NCI-H2029 treated with DMSO at 0.1 percent for 48 hours (cell line): ENCODE results near the gene QPCTL.
A peak's percentile ranks its signal among the peaks of the same experiment; 100 is the strongest.

Experiments used
- DNase-seq: peaks from one replicate; lab custom pipeline; 2025; lab: John Stamatoyannopoulos, UW

QPCTL gene

DNA sequence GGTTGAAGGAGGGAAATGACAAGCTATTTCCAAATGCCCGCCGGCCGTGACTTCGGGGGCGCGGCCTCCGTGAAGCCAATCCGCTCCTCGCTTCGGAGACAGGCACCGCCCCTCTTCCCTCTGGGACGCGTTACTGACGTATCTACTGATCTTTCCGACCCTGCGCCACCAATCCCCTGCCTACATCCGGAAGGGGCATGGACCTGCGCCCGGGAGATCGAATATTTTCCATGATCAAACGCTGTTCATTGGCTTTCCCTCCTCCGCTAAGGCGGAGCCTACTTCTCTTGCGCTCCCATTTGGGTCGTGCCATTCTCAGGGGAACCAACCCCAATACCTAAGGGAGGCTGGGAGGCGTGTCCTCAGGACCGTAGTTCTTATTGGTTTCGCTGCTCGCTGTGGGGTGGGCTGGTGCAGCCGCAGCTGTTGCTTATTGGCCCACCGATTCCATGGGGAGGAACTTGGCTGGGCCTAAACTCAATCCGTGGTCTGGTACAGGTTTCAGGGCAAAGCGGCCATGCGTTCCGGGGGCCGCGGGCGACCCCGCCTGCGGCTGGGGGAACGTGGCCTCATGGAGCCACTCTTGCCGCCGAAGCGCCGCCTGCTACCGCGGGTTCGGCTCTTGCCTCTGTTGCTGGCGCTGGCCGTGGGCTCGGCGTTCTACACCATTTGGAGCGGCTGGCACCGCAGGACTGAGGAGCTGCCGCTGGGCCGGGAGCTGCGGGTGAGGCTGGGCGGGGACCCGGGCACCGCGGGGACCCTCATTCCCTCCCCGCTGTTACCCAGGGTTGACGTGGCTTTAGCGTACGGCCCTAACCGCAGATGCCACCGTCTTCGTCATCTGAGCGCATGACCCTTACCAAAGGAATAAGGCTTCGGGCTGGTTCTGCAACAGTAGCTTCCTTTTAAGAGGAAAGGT lies at the start of gene QPCTL:
QPCTL (plus strand) TSS at position 480 of the 919 bp plus-strand sequence; CDS start at position 518, 38 bp downstream.
- DNase-seq, result peak; percentile 98

DNA sequence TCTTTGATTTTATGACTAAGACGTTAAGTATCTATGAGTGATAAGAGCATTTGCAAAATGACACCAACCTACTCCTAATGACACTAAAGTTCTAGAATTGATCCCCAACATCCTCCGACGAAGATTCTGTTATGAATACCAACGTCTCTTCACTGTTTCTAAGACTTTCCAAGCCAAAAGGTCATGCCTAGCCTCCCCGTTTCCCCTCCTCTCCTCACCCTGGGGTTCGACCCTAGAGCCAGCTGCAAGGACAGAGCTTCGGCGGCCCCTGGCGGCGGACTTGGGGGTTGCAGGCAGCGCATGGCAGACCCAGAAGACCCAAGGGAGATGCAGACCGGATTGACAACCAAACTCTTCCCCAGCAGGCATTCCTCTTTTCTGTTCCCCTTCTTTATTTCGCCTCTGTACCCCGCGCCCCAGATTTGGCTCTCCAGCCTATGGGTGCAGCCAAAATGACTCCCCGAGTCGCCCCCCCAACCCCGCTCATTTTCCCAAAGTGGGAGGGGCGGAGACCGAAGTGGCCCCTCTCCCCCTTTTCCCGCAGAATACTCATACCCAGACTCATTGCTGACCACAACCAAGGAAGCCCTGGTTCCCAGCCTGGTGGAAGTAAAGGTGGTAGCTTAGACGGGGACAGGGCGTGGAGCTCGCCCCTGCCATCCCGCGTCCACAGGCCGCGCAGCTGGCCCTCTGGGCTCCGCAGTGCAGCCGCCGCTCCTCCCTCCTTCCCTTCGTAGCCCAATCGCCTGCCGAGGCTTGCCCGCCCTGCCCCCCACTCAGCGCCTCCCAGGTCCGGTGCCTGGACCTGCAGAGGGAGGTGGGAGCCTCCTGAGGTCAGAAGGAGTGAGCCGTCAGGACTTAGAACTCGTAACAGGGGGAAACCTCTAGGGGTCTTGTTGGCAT lies 49.2 kb upstream of the QPCTL start:
- DNase-seq, result peak; percentile 42

DNA sequence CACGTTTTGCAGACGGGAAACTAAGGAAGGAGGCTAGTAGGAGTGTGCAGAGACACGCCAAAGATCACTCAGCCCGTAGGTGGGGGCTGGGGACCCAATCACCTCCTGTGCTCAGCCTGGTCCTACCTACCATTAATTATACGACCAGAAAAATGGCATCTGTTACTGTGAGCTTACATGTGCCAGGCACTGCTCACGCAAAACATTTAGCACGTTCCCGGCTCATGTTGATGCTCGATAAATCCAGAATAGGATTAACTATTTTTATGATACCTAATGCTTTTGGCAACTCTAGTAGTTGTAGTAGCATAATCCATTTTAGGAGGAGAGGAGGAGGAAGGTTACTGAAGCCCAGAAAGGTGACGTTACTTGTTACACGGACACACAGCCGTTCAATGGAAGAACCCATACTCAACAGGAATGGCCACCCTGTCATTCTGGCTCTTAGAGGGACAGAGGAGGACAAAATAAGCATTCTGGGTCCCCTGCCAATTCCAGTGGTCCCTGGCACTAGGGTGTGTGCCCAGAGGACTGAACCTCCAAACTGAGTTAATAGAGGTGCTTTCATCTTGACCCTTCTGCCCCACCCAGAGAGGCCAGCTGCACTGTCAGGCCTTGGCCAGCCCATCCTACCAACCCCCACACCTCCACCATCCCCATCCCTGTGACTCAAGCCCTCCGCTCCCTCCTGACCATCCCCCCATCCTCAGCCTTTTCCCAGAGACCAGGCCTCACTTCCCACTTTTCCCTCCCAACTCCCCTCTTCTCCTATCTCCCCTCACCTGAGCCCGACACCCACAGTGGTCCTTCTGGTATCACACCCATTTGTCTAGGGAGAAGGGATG lies 48.3 kb upstream of the QPCTL start:
- no peak for DNase-seq

DNA sequence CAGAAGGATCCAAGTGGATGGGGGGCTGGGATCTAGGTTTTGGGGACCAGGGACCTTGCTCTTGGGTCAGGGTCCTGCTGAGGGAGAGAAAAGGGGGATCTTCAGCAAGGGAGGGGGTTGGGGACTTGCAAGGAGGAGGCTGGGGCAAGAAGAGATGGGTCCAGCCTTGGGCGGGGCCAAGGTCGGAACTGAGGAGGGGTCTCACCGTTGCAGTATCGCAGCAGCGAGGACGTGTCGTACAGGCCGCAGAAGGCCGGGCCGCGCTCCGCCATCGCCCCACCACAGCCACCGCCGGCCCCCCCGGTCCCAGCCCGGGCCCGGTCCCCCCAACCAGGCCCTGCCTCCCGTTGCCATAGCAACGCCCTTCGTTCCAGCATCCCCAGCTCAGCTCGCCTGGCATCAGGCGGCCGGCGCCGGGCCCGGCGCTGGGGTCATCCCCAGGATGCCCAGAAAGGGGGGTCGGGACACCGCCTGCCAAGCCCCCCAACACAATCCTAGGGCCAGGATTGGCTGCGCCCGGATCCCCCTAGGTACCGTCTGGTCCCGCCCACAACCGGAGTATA lies 47.3 kb upstream of the QPCTL start:
- DNase-seq, result no peak

DNA sequence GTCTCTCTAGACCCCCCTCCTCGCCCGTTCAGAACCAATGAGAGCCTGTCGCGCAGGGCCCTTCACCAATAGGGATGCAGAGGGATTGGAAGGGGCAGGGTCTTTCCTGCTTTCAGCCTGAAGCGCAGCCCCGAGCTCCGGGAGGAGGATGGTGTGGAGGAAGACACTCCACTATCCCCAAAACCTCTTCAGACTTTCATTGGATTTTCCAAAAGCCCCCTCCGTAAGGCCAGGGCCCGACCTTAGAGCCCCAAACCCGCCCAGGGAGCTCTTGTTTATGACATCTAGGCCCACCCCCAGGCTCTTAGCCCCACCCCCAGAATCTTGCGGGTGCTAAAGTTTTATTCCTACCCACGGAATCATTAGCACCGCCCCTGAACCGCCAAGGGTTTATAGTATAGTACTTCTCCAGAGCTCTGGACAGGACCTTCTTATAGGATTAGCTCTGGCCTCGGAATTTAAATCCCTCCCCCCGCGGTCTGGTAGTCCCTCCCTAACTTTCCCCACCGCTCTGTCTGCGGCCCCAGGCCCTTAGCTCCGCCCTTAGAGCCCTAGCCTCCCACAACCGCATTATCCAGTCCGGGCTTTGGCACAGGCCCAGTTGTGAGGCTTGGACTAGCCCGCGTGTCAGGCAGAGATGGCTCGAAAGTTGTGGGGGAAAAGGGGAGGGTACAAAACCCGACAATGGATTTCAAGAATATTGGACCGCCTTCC lies 46.7 kb upstream of the QPCTL start:
- DNase-seq, result peak; percentile 43

DNA sequence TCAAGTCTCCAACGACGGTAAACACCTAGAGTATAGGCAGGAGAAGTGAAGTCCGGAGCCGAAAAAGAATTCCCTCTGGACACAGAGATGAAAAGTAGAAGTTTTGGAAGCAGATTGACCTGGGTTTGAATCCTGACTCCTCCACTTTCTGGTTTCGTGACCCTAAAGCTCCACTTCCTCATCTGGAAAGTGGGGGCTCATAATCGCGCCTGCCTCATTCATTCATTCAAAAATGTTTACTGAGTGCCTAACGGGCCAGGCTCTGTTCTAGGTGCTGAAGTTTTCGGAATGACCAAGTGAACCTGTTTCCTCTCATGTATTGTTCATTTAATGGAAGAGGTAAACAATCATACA lies 46.1 kb upstream of the QPCTL start:
- DNase-seq, result no peak

DNA sequence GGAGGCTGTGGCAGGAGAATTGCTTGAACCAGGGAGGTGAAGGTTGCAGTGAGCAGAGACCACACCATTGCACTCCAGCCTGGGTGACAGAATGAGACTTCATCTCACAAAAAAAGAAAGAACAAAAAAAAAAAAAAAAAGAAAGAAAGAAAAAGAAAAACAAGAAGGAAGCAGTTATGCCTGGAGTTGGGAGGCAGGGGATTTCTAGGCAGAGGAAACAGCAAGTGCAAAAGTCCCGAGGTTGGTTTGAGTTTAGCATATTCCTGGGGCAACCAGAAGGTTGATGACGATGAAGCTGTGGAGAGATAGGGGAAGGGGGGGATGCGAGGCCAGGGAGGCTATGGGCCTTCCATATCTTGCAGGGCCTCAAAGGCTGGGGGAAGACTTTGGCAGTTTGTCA lies 41.7 kb upstream of the QPCTL start:
- no peak for DNase-seq

DNA sequence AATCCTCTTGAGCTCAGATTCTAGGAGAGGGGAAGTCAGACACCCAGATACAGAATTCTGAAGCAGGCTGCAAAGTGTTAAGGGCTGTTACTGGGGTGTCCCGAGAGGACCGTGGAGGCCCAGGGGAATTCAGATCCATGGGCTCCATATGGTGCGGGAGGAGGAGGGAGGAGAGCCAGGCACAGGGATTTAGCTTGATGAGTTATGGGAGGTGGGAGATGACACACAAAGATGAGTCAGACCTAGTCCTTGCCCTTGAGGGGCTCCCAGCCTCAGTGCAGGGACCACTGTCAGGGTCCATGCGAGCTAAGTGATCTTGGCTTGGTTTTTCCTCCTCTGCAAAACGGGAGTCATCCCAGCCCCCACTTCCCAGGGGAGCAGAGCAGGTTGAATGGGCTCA lies 38.8 kb upstream of the QPCTL start:
- DNase-seq, result no peak

DNA sequence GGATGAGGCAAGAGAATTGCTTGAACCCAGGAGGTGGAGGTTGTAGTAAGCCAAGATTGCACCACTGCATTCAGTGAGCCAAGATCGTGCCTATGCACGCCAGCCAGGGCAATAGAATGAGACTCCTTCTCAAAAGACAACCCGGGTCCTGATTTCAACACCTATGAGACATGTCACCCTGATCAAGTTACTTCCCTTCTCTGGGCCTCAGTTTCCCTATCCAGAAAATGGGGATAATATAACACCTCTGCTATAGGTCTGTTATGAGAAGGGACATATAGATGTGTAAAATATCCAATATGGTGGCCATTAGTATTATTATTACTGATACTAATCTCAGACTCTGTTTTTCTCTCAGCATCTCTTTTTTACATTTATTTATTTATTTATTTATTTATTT lies 37.4 kb upstream of the QPCTL start:
- no peak for DNase-seq

DNA sequence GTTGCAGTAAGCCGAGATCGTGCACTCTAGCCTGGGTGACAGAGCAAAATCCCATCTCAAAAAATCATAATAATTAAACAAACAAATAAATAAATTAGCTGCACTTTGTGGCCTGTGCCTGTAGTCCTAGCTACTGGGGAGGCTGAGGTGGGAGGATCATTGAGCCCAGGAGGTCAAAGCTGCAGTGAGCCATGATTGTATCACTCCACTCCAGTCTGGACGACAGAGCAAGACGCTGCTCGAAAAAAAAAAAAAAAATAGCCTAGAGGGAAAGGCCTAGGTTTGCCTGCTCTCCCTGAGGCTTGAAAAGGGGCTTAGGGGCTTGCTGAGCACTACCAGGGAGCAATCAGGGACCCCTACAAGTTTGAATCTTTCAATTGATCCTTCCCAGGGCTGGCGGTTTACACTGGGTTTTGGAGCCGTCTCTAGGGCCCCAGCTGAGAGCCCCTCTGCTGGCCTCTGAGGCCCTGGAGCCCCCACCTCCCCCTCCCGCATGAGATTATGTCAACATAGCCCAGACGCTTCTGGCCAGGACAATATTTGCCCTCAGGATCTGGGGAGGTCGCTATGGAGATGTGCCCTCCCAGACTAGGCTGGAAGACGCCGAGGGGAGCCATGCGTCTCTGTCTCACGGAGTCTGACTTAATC lies 34.8 kb upstream of the QPCTL start:
- DNase-seq, result no peak

DNA sequence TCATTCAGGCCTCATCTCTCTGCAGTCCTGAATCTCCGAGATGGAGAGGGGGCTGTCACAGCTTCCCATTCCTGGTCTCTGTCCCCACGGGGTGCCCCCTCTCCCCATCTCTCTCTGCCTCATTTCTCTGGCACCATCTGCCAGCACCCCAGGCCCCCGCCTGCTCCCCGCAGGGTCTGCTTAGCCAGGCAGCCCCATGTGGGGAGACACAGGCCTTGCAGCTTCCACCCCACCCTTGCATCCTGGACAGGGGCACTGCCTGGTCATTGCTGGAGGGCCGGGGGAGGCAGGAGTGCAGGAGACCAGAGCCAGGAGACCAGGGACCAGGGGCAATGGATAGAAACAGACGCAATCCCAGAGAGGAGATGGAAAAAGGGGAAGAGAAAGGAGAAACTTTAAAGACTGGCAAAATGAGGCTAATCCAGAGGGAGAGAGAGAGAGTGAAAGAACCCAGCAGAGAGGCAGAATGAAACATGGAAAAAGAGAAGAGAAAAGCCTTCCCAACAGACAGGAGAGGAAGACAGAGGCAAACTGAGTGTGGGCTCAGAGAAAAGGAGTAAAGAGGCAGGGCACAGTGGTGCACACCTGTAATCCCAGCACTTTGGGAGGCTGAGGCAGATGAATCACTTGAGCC lies 33.3 kb upstream of the QPCTL start:
- no peak for DNase-seq

DNA sequence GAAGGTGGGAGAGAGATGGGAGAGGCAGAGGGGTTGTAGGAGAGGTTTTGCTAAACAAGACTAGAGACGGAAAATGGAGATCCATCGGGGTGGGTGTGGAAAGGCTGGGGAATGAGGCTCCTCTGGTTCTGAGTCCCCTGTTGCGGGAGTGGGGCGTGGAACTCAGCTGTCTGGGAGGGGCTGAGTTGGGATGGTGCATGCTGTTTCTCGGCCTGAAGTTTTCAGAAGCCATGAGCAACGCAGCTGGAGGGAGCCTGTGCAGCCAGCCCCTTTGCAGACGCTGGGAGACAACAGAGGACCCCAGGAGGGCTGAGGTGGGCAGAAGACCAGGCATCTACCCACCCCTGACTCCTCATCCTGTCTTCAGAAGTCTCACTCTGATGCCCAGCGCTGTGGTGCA lies 31.8 kb upstream of the QPCTL start:
- no peak for DNase-seq

DNA sequence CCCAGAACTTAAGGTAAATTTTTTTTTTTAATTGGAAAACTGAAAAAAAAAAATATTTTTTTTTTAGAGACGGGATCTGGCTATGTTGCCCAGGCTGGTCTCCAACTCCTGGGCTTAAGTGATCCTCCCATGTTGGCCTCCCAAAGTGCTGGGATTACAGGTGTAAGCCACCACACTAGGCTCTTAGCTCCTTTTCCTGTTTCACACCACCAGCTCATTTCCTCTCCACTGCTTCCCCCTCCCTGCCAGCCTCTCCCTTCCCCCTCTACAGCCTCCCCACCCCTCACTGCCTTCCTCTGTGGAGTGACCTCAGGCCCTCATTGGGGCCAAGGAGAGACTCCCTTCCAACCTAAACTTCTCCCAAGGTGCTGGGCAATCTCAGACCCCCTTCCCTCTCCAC lies 28.7 kb upstream of the QPCTL start:
- no peak for DNase-seq

DNA sequence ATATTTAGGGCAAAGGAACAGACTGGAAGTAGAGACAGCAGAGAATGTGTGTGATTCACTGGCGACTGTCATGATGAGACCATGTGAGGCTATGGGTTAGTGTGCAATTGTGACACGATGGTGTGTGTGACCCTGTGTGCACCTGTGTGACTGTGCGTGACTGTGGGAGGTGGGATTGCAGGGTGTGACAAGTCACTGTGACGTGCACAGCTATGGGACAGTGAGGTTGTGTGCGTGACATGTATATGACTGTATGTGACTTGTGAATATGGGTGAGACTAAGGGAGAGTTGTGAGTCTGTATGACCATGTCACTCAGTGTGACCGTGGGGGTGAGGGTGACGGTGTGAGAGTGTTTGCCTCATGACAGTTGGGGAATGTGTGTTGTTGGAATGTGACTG lies 27.9 kb upstream of the QPCTL start:
- no peak for DNase-seq

DNA sequence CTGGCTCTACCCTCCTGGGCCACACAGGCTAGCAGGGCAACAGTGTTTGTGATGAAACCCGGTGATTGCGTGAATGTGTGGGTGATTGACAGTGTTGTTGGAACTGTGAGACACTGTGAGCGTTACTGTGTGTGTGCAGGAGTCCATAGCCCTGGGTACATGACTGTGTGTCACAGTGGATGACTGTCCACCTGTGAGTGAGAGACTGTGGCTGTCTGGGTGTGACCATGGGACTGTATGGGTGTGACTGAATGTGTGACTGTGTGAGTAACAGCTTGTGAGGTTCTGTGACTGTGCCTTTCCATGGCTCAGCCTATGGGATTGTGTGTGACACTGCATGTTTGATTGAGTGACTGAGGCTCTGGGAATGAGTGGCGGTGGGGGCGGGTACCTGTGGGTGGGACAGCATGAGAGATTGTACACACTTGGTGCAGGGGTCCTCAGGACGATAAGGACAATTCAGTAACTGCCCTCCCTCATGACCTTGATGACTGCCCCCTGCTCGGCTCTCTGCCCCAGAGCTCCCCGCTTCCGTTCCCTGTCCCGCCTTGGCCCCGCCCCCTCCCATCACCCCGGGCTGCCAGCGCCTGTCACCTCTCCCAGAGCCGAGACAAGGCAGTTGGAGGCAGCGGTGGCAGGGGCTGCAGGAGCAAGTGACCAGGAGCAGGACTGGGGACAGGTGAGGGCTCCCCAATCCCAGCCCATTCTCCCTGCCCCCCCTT lies 24.7 kb upstream of the QPCTL start, which contains the start of gene GIPR:
GIPR (plus strand) TSS at position 602 of the 722 bp plus-strand sequence. CDS start 1,300 bp downstream, outside the sequence.
- no peak for DNase-seq

DNA sequence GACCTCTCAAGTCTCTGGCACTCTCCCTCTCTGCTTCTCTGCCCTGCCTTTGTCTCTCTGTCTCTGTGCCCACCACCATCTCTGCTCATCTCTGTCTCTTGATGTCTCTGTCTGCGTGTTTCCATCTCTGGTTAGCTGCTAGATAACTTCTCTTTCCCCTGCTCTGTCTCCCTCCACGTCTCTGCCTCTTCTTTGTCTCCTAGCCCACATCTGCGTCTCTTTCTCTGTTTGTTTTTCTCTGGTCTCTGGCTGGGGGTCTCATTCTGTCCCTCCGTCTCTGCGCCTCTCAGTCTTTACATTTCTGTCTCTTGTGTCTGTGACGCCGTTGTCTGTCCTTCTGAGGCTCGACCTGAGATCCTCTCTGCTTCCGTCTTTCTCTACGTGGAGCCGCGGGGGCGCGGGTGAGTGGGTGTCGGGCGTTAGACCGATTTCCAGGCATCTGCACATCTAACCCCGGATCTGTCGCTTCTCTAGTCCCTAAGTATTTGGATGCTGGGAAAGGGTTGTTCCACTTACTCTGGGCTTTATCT lies 24.1 kb upstream of the QPCTL start:
- no peak for DNase-seq

DNA sequence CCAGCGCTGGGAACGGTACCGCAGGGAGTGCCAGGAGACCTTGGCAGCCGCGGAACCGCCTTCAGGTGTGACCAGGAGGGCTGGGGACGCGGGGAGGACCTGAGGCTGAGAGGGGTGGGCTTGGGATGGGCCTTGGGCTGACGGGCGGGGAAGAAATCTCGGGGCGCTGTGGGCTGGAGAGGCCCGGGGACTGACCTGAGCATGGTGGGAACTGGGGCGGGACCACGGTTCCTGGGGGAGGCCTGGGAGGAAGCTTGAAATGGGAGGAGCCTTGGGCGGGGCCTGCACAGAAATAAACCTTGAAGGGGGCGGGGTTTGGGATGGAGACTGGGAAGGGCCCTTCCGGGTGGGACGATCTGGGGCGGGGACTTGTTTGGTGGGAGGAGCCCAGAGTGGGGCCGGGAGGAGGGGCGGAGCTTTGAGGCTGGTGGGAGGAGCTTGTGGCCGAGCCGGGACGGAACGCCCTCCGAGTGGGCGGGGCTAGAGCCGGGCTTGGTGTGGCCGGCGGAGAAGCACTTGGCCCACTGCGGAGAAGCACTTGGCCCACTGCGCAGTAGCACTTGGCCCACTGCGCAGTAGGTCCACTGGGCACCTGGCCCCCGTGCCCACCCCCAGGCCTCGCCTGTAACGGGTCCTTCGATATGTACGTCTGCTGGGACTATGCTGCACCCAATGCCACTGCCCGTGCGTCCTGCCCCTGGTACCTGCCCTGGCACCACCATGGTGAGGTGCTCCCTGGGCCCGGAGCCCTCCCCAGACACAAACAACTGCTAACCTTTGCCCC lies 21.6 kb upstream of the QPCTL start:
- peak; percentile 68 for DNase-seq

DNA sequence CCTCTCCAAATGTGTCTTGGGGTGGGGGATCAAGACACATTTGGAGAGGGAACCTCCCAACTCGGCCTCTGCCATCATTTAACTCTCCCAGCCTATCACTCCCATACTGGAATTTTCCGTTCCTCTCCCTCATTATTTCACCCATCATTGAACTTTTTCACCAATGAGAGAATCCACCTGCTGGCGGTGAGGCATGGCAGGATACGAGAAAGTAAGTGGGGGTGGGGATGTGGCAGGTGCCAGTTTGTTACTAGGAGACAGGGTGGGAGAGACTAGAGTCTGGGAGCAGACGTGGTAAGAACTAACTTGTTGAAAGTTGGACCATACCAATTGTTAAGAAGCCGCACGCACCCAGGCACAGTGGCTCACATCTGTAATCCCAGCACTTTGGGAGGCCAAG lies 17.5 kb upstream of the QPCTL start:
- DNase-seq, result no peak
